Thyroid gland (tissue), 4 donors: ENCODE data around the gene ITGBL1.

Experiments
- CTCF ChIP-seq, 6 experiments: fragments of 200-600 bp in 3 of 6; fragments of 450-650 bp in 3 of 6; sonication (generic) in 3 of 6; IDR thresholded peaks; one replicate each; pipeline ENCODE4 v1.5.1; 2016 to 2019; ENCODE audit warnings: antibody characterized with exemption in 6 of 6, mild to moderate bottlenecking in 2 of 6, inconsistent platforms in 1 of 6, moderate library complexity in 1 of 6
- POLR2A ChIP-seq, 2 donors: fragments of 450-650 bp; IDR thresholded peaks; one replicate each; pipeline ENCODE4 v1.6.1; 2017; ENCODE audit warnings: antibody characterized with exemption in 2 of 2, mild to moderate bottlenecking in 2 of 2, moderate library complexity in 1 of 2

- TF ChIP-seq POLR2A (IDR thresholded peaks at IDR 0.05) (no peak), CTCF (IDR thresholded peaks at IDR 0.05) (no peak)
These were observed 176.4 kb downstream of the ITGBL1 start for GRCh38 chr13:101628900-101629299.
